HG02981 (cell line): ENCODE data around the gene PHF21A.

Experiments
- ATAC-seq: cut with Tn5 transposase; IDR thresholded peaks from one replicate; pipeline ENCODE4 v1.9.1; 2021; ENCODE audit warnings: mild to moderate bottlenecking, moderate library complexity; ENCODE audit not compliant: unreplicated experiment

The PHF21A gene

DNA sequence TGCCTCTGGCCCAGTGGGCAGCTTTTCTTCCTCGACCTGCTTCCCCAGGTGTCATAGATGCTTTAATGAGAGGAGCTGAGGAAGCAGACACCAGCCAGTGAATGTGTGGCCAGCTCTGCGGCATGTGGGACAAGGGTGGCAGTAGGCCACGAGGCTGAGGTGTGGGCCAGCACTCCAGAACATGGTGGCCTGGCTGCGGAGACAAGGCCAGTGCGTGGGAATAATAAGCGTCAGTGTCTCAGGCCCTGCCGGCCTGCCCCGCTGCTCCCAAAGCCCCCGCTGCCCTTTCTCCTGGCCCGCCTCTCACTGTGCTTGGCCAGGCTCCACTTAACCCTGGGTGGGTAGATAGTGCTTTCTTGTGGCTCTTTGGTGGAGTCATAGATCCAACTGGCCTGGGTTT, 233.7 kb downstream of the PHF21A start:
- no peak for ATAC-seq

GRCh38 chr11:45886816-45887520, 234.3 kb downstream of the PHF21A start:
- no peak for ATAC-seq

DNA sequence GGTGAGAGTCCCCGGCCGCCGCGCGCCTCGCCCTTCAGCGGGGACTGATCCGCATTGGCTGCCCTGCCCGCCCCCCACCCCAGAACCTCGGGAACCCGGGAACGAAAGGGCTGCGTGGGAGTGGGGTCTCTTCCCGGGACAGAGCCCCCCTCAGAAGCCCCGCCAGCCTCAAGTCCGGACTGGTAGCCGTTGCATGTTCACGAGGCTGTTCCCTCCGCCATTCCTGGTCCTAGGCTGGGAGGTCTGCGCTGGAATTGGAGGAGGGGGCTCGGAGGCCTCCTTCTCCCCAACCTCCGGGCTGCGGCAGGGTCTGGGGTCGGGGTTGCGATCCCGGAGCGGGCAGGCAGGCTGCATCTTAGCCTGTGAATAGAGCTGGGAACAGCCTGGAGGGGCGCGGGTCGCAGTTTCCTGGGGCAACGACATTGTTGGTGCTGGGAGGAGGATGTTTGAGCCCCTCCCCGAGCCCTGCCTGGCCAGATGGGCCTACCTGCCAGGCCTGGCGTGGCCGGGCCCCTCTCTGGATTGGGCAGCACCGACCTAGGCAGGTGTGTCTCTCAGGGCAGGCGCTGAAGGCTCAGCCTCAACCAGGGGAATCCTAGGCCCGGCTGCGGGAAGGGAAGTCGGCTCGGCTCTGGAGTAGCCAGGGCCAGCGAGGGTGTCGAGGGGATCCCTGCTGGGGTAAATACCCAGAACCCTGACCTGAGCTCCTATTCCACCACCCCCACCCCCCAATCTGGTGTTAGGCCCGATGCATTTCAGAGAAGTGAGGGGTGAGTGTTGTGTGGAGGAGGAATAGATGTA, 235.1 kb downstream of the PHF21A start:
- ATAC-seq = no peak

DNA sequence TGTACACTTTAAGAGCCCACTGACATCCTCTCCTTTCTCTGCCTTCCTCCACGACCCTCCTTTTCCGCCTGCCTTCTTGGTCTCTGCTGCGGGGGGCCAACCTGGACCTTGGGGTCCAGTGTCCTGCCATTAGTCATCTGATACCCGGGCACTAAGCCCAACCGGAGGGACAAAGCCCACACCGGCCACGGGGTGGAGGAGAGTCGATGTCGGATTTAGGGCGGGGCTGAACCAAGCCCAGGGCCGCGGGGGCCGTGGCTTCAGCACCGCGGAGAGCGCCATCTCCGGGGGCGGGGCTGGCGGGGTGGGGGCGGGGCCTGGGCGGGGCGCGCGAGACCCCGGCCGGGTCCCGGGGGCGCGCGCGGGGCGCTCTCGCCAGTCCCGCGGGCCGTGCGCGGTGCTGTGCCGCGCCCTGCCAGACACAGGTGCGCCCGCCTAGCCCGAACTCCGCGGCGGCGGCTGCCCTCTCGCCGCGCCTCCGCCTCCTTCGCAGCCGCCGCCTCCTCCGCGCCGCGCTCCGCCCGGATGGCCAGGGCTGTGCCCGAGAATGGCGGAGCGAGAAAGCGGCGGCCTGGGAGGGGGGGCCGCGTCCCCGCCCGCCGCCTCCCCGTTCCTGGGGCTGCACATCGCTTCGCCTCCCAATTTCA, 235.9 kb downstream of the PHF21A start, which contains the start of gene MAPK8IP1:
MAPK8IP1 (plus strand) TSS at position 378 of the 647 bp plus-strand sequence; CDS start at position 548, 170 bp downstream.
- peak; percentile 58 for ATAC-seq

DNA sequence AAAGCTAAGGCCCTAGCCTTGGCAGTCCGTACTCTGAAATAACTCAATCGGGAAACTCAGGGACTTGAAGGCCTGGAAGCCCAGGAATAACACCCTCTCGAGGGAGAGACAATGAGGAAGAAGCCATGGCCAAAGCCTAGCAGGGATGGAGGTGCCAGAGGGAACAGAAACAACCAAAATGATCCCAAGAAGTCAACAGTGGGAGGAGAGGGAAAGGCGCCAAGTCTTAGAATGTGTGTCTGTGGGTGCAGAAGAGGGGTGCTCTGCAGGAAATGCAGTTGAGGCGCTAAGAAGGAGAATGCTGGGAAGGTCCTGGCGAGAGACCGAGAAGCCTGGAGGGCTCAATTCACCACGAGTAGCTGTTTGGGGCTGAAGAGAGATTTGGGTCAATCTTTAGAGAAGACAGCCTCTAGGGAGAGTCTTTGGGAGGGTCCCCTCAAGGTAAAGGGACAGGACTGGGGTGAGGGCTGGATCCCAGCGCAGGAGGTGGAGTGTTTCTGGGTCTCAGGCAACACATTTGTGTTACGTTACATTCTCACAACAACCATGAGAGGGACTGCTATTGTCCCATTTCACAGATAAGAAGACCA, 236.6 kb downstream of the PHF21A start:
- no peak for ATAC-seq
